Ascending aorta (tissue), 2 donors: Measurements from ENCODE around the gene TRIM69. TPM values are rescaled to one million over a fixed set of nuclear protein-coding genes. Genes with fewer than 3 reads are reported as not detected.
"Not testable (repeated sequence)": the region's sequence is repeated elsewhere in the genome, so short reads cannot be mapped to it uniquely, and the experiment has no call there.

Source experiments
- DNase-seq, 2 donors: peaks; one replicate each; pipeline ENCODE4 v3.0.0-alpha.2; 2019; ENCODE audit warnings: low spot score in 2 of 2
- H3K27ac ChIP-seq, 2 donors: fragments of 200-600 bp; sonication (generic); one replicate each; pipeline ENCODE4 v1.5.1; 2016 to 2017; ENCODE audit warnings: mild to moderate bottlenecking in 1 of 2
- H3K27me3 ChIP-seq: fragments of 200-600 bp; sonication (generic); one replicate; pipeline ENCODE4 v1.5.1; 2017
- H3K36me3 ChIP-seq, 2 donors: fragments of 200-600 bp; sonication (generic); one replicate each; pipeline ENCODE4 v1.5.1; 2016
- H3K4me1 ChIP-seq, 2 donors: fragments of 200-600 bp; sonication (generic); one replicate each; pipeline ENCODE4 v1.5.1; 2016 to 2017; ENCODE audit warnings: mild to moderate bottlenecking in 1 of 2
- H3K4me3 ChIP-seq, 2 donors: fragments of 200-600 bp; sonication (generic); one replicate each; pipeline ENCODE4 v1.5.1; 2016 to 2017; ENCODE audit warnings: mild to moderate bottlenecking in 1 of 2
- H3K9me3 ChIP-seq, 2 donors: fragments of 200-600 bp; sonication (generic); one replicate each; pipeline ENCODE4 v1.5.1; 2016
- CTCF ChIP-seq, 3 experiments: fragments of 200-600 bp in 2 of 3; fragments of 450-650 bp in 1 of 3; sonication (generic) in 2 of 3; IDR thresholded peaks; one replicate each; pipeline ENCODE4 v1.5.1; 2016 to 2019; ENCODE audit warnings: antibody characterized with exemption in 3 of 3, mild to moderate bottlenecking in 1 of 3, moderate library complexity in 1 of 3
- intact Hi-C: fragments of 100-400 bp; cut with DNase I; formaldehyde crosslinking; loops from one replicate; pipeline ENCODE4 v1.15.1; 2023
- total RNA-seq: library from RNA; depleted of rRNA; stranded (reverse); fragments of >200 nt; gene quantifications from one replicate; pipeline ENCODE4 v1.1.0, GENCODE V29; 2016

TRIM69 gene
- total RNA-seq, 1 donor from 2014 or later = 40.3 TPM

DNA sequence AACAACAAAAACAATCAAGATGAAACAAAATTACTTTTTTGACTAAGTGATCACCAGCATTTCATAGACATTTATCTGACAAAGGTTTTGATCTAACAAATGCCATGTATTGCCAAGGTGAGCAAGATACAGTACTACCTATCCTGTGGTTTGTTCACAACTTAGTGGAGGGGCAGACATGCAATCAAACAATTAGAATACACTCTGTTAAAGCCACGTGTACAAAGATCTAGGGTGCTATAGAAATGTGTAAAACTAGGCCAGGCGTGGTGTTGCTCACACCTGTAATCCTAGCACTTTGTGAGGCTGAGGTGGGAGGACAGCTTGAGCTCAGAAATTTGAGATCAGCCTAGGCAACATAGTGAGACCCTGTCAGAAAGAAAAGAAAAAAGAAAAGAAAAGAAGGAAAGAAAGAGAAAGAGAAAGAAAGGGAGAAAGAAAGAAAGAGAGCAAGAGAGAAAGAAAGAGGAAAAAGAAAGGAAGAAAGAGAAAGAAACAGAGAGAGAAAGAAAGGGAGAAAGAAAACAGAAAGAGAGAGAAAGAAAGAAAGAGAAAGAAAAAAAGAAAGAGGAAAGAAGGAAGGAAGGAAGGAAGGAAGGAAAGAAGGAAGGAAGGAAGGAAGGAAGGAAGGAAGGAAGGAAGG, 1.4 kb upstream of the TRIM69 start:
- DNase-seq = no peak
- Histone ChIP-seq H3K27ac (peak overlapping the region; percentile 66), H3K36me3 (peaks cover 0 to 6% of the 10 kb centered on the region in 2 donors), H3K27me3 (no peaks in the 10 kb centered on the region), H3K4me3 (no peak overlapping the region), H3K9me3 (no peaks in the 10 kb centered on the region), H3K4me1 (peaks cover 0 to 7% of the 10 kb centered on the region in 2 donors)
- intact Hi-C loops = no loop called here
- TF ChIP-seq CTCF (IDR thresholded peaks at IDR 0.05) = no peak

DNA sequence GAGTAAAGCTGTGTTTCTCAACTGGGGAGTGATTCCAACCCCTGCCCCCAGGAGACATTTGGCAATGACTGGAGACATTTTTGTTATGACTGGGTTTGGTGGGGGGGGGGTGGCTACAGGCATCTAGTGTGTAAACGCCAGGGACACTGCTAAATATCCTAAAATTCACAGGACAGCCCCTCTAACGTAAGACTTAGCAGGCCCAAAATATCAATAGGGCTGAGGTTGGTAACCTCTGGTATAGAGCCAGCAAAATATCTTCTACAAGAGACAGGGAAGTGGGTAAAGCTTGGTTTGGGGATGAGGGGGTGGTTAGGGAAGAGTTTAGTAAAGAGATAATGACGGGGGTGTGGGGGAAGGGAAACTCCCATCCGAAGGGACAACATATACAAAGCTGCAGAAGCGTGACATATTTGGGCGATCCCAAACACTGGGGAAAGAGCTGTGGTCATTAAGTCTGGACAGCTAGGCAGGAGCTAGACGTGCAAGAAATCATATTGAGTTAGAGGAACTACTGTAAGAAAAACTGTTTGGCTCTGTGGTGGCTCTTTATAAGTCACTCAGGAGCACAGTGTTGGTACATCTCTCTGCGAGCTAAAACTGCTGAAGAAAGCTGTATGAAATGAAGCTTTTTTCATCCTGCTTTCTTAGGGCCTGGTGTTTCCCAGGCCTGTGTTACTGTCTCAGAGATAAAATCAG, 697 bp upstream of the TRIM69 start:
- peak in 1 of 2 donors; percentile 76 for DNase-seq
- peak overlapping the region; percentile 66 for H3K27ac ChIP-seq
- no peaks in the 10 kb centered on the region for H3K27me3 ChIP-seq
- intact Hi-C loops = no loop called here
- H3K36me3 ChIP-seq = peaks cover 0 to 6% of the 10 kb centered on the region in 2 donors
- peaks cover 0 to 7% of the 10 kb centered on the region in 2 donors for H3K4me1 ChIP-seq
- no peak for TF ChIP-seq CTCF (IDR thresholded peaks at IDR 0.05)
- no peak overlapping the region for H3K4me3 ChIP-seq
- no peaks in the 10 kb centered on the region for H3K9me3 ChIP-seq

GRCh38 chr15:44738340-44738984, 2.1 kb downstream of the TRIM69 start:
- H3K4me3 ChIP-seq = no peak overlapping the region
- DNase-seq = no peak
- peaks cover 0 to 7% of the 10 kb centered on the region in 2 donors for H3K4me1 ChIP-seq
- H3K9me3 ChIP-seq = no peaks in the 10 kb centered on the region
- peak; percentile 58 to 78 (median 76) for TF ChIP-seq CTCF (IDR thresholded peaks at IDR 0.05)
- H3K36me3 ChIP-seq = no peaks in the 10 kb centered on the region
- H3K27ac ChIP-seq = no peak overlapping the region
- no peaks in the 10 kb centered on the region for H3K27me3 ChIP-seq
- intact Hi-C loops = loop anchor here (1.0 kb wide), 1 partner anchor 75 kb away; the partner anchor contains the start of gene SPG11

GRCh38 chr15:44739222-44739847, 3.0 kb downstream of the TRIM69 start:
- H3K4me1 ChIP-seq, H3K27ac ChIP-seq, H3K9me3 ChIP-seq, H3K4me3 ChIP-seq, H3K27me3 ChIP-seq, intact Hi-C loops, DNase-seq, H3K36me3 ChIP-seq: not testable (repeated sequence)

DNA sequence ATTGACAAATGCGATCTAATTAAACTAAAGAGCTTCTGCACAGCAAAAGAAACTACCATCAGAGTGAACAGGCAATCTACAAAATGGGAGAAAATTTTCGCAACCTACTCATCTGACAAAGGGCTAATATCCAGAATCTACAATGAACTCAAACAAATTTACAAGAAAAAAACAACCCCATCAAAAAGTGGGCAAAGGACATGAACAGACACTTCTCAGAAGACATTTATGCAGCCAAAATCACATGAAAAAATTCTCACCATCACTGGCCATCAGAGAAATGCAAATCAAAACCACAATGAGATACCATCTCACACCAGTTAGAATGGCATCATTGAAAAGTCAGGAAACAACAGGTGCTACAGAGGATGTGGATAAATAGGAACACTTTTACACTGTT, 7.1 kb downstream of the TRIM69 start:
- H3K36me3 ChIP-seq, H3K4me3 ChIP-seq, H3K27ac ChIP-seq, DNase-seq, intact Hi-C loops, H3K4me1 ChIP-seq, H3K9me3 ChIP-seq, H3K27me3 ChIP-seq: not testable (repeated sequence)

- Histone ChIP-seq H3K27ac (no peak overlapping the region), H3K36me3 (no peaks in the 10 kb centered on the region), H3K4me3 (no peak overlapping the region), H3K27me3 (no peaks in the 10 kb centered on the region), H3K9me3 (no peaks in the 10 kb centered on the region), H3K4me1 (no peaks in the 10 kb centered on the region)
- no peak for TF ChIP-seq CTCF (IDR thresholded peaks at IDR 0.05)
- DNase-seq = no peak
- intact Hi-C loops = no loop called here
Measured at GRCh38 chr15:44753345-44753744, 17.0 kb downstream of the TRIM69 start.
